B cell (primary cell): ENCODE data around the gene HSH2D. TPM values are rescaled to one million over a fixed set of nuclear protein-coding genes. Genes with fewer than 3 reads are reported as not detected.

ENCODE experiments used
- ATAC-seq: fragments of 200-7000 bp; cut with Tn5 transposase; one replicate; pipeline ENCODE4 v1.10.0; 2021; ENCODE audit warnings: low read depth, mild to moderate bottlenecking, moderate number of reproducible peaks, moderate library complexity
- CTCF ChIA-PET: fragments of 350-600 bp; sonication (Branson Sonifier 250); formaldehyde crosslinking; loops from one replicate; lab custom pipeline; 2021; ENCODE audit warnings: antibody characterized with exemption, inconsistent platforms; lab: Charles Lee
- POLR2A ChIA-PET: fragments of 350-600 bp; sonication (Branson Sonifier 250); formaldehyde crosslinking; loops from one replicate; lab custom pipeline; 2021; ENCODE audit warnings: antibody characterized with exemption; lab: Charles Lee
- DNase-seq: peaks from one replicate; pipeline ENCODE4 v3.0.0; 2013
- H2AFZ ChIP-seq: 2 replicates; pipeline ENCODE4 v1.6.1; 2012; ENCODE audit warnings: mild to moderate bottlenecking, low read depth, low read length; ENCODE audit not compliant: insufficient read depth, poor library complexity, severe bottlenecking
- H3K27ac ChIP-seq, 2 donors: 1 replicate in 1 of 2; 2 replicates in 1 of 2; pipeline ENCODE4 v1.5.1; 2012 to 2013; ENCODE audit warnings: low read length in 2 of 2, mild to moderate bottlenecking in 2 of 2, moderate library complexity in 1 of 2
- H3K27me3 ChIP-seq, 4 experiments: fragments of 200-600 bp in 1 of 4; sonication (generic) in 1 of 4; replicated peaks in 1 of 4; 1 replicate in 2 of 4; 2 replicates in 2 of 4; pipeline versions ENCODE4 v1.6.1 to v1.7.0; 2013 to 2016; ENCODE audit warnings: low read length in 3 of 4, mild to moderate bottlenecking in 2 of 4, mixed read lengths in 1 of 4, moderate library complexity in 1 of 4; ENCODE audit not compliant: insufficient read depth in 4 of 4, control insufficient read depth in 3 of 4; ENCODE audit errors: control extremely low read depth in 1 of 4
- H3K36me3 ChIP-seq, 2 experiments: replicated peaks in 1 of 2; 1 replicate in 1 of 2; 2 replicates in 1 of 2; pipeline versions ENCODE4 v1.6.1 to v1.7.1; 2013; ENCODE audit warnings: low read length in 1 of 2; ENCODE audit not compliant: insufficient read depth in 2 of 2, control insufficient read depth in 1 of 2; ENCODE audit errors: control extremely low read depth in 1 of 2, extremely low read depth in 1 of 2
- H3K4me1 ChIP-seq, 2 donors: fragments of 200-600 bp in 1 of 2; sonication (generic) in 1 of 2; 1 replicate in 1 of 2; 2 replicates in 1 of 2; pipeline versions ENCODE4 v1.5.1 to v1.6.1; 2013 to 2017; ENCODE audit warnings: low read length in 2 of 2; ENCODE audit not compliant: control insufficient read depth in 2 of 2, insufficient read depth in 2 of 2
- H3K4me2 ChIP-seq: replicated peaks from 2 replicates; pipeline ENCODE3; 2012; ENCODE audit warnings: mild to moderate bottlenecking, low read depth, low read length; ENCODE audit not compliant: poor library complexity, severe bottlenecking
- H3K4me3 ChIP-seq, 5 experiments: fragments of 200-600 bp in 1 of 5; sonication (generic) in 1 of 5; 1 replicate in 3 of 5; 2 replicates in 2 of 5; pipeline versions ENCODE4 v1.5.1 to v1.7.0; 2011 to 2016; ENCODE audit warnings: low read length in 4 of 5, mild to moderate bottlenecking in 4 of 5, low read depth in 2 of 5, control low read depth in 1 of 5, moderate library complexity in 1 of 5; ENCODE audit not compliant: insufficient read depth in 1 of 5; ENCODE audit errors: control extremely low read depth in 1 of 5, extremely low read depth in 1 of 5
- H3K79me2 ChIP-seq: fragments of 200-600 bp; sonication (generic); one replicate; pipeline ENCODE4 v1.6.0; 2016; ENCODE audit warnings: low read length; ENCODE audit not compliant: control insufficient read depth, insufficient read depth
- H3K9ac ChIP-seq: fragments of 200-600 bp; sonication (generic); 2 replicates; pipeline ENCODE4 v1.6.1; 2017; ENCODE audit warnings: mild to moderate bottlenecking, low read length, moderate library complexity
- H3K9me3 ChIP-seq, 3 donors: one replicate each; pipeline versions ENCODE4 v1.6.1 to v1.7.1; 2013; ENCODE audit warnings: low read length in 2 of 3; ENCODE audit not compliant: control insufficient read depth in 2 of 3, insufficient read depth in 1 of 3; ENCODE audit errors: control extremely low read depth in 1 of 3
- H4K20me1 ChIP-seq: 2 replicates; pipeline ENCODE4 v1.6.0; 2012; ENCODE audit warnings: mild to moderate bottlenecking, low read length; ENCODE audit not compliant: insufficient read depth, control insufficient read depth, poor library complexity, severe bottlenecking
- H3K27ac Mint-ChIP-seq: one replicate; pipeline ENCODE4 v1.8.0; 2021; ENCODE audit warnings: mixed read lengths
- H3K27me3 Mint-ChIP-seq: one replicate; pipeline ENCODE4 v1.8.0; 2021; ENCODE audit warnings: mixed read lengths
- H3K4me1 Mint-ChIP-seq: one replicate; pipeline ENCODE4 v1.8.0; 2021; ENCODE audit warnings: mixed read lengths
- H3K4me3 Mint-ChIP-seq: one replicate; pipeline ENCODE4 v1.8.0; 2021; ENCODE audit warnings: mixed read lengths
- H3K9me3 Mint-ChIP-seq: one replicate; pipeline ENCODE4 v1.8.0; 2022; ENCODE audit warnings: mixed read lengths; ENCODE audit not compliant: insufficient read depth
- EZH2 ChIP-seq: IDR thresholded peaks from 2 replicates; pipeline ENCODE4 v1.6.1; 2012; ENCODE audit warnings: borderline replicate concordance, low read depth, mild to moderate bottlenecking, moderate library complexity, low read length; ENCODE audit not compliant: insufficient read depth, poor library complexity, severe bottlenecking
- WGBS: methylation state at CpG from one replicate; pipeline ENCODE4 v1.1.5; 2013; ENCODE audit warnings: missing lambda C conversion rate; ENCODE audit not compliant: insufficient coverage; 5-methylcytosine and 5-hydroxymethylcytosine counted together
- intact Hi-C: fragments of 100-400 bp; cut with micrococcal nuclease; formaldehyde crosslinking; loops from one replicate; pipeline ENCODE4 v1.10.0; 2022
- polyA plus RNA-seq: library from polyadenylated mRNA; depleted of rRNA; stranded (reverse); fragments of >200 nt; gene quantifications from 2 replicates; pipeline ENCODE4 v1.2.3, GENCODE V29; 2012
- total RNA-seq, 2 donors: library from RNA; stranded (reverse); fragments of 120-200 nt in 1 of 2; gene quantifications; 1 replicate in 1 of 2; 2 replicates in 1 of 2; pipeline versions ENCODE4 v1.2.3 to v1.2.4, GENCODE V29; 2013 to 2022
- TF ChIP-seq, protein P1 (sequence below): fragments of 200-600 bp; IDR thresholded peaks from one replicate; pipeline ENCODE4 v1.8.0; 2022; ENCODE audit warnings: antibody characterized with exemption, mild to moderate bottlenecking

Gene HSH2D
- total and polyA plus RNA-seq, 2 donors (not counting 1 experiment from before 2014, with no cell fraction given) = 259 to 299 TPM

DNA sequence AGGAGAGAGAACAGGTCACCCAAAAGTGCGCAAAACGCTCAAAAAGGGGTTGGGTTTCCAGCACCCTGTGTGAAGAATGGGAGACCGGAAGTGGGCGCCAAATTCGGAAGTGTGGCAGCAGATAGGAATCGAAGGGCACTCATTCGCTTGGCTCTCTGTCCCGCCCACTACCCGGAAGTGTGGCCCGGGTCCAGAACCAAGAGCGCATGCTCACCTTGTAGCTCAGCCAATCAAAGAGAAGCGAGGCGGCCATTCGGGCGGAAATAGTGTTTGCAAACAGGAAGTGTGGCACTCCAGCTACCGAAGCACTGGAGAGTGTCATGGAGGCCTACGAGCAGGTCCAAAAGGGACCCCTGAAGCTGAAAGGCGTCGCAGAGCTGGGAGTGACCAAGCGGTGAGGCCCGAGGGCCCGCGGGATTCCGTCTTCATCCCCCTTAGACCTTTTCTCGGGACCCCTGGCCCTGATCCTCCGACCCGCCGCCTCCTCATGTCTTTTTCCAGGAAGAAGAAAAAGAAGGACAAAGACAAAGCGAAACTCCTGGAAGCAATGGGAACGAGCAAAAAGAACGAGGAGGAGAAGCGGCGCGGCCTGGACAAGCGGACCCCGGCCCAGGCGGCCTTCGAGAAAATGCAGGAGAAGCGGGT is 41.8 kb downstream of the HSH2D start, which contains the start of gene FAM32A:
Gene FAM32A (plus strand): TSS at position 288 of the 645 bp plus-strand sequence. CDS start 33 bp downstream, at position 321.
- WGBS = under 1% methylated on average over 39 of the region's 39 CpGs

More for the DNA sequence above, 41.8 kb downstream of the HSH2D start, which contains the start of gene FAM32A:
- TF ChIP-seq, protein P1, sequence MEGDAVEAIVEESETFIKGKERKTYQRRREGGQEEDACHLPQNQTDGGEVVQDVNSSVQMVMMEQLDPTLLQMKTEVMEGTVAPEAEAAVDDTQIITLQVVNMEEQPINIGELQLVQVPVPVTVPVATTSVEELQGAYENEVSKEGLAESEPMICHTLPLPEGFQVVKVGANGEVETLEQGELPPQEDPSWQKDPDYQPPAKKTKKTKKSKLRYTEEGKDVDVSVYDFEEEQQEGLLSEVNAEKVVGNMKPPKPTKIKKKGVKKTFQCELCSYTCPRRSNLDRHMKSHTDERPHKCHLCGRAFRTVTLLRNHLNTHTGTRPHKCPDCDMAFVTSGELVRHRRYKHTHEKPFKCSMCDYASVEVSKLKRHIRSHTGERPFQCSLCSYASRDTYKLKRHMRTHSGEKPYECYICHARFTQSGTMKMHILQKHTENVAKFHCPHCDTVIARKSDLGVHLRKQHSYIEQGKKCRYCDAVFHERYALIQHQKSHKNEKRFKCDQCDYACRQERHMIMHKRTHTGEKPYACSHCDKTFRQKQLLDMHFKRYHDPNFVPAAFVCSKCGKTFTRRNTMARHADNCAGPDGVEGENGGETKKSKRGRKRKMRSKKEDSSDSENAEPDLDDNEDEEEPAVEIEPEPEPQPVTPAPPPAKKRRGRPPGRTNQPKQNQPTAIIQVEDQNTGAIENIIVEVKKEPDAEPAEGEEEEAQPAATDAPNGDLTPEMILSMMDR = no peak
- TF ChIP-seq EZH2 = no peak
- H3K9me3 Mint-ChIP-seq = no peaks in the 10 kb centered on the region
- Histone ChIP-seq H3K79me2 (peaks cover 53% of the 10 kb centered on the region), H3K27me3 (no peaks in the 10 kb centered on the region), H3K36me3 (peaks cover 4 to 21% of the 10 kb centered on the region in 2 experiments), H3K9me3 (no peaks in the 10 kb centered on the region), H2AFZ (peak within 1 kb of the TSS; percentile 86), H4K20me1 (peaks cover 31% of the 10 kb centered on the region), H3K4me1 (peaks cover 14 to 37% of the 10 kb centered on the region in 2 donors), H3K4me3 (peak within 1 kb of the TSS; percentile 65 to 99 (median 71)), H3K9ac (peak within 1 kb of the TSS; percentile 79), H3K4me2 (peak within 1 kb of the TSS; percentile 89), H3K27ac (peak within 1 kb of the TSS; percentile 60 to 83)
- POLR2A ChIA-PET = interaction anchor here (0.5 to 1.9 kb wide), 20 partner anchors 9 to 474 kb away, joined by 3 to 9 read pairs (median 4); partner anchors contain the start of genes AP1M1, KLF2, RAB8A and TPM4
- peaks cover 33% of the 10 kb centered on the region for H3K4me1 Mint-ChIP-seq
- ATAC-seq (peak; percentile 88), DNase-seq (peak; percentile 99)
- H3K4me3 Mint-ChIP-seq = peak within 1 kb of the TSS; percentile 97
- intact Hi-C loops = loop anchor here (1.0 kb wide), 7 partner anchors 12 to 232 kb away; partner anchors contain the start of genes AP1M1 and RAB8A
- no peaks in the 10 kb centered on the region for H3K27me3 Mint-ChIP-seq
- CTCF ChIA-PET = interaction anchor here (0.8 to 3.4 kb wide), 33 partner anchors 9 to 998 kb away, joined by 3 to 43 read pairs (median 5); partner anchors contain the start of genes AP1M1, HSH2D, RAB8A and TPM4
- peak within 1 kb of the TSS; percentile 96 for H3K27ac Mint-ChIP-seq
